ENCODE measurements around the gene CCL13.

CCL13 gene

DNA sequence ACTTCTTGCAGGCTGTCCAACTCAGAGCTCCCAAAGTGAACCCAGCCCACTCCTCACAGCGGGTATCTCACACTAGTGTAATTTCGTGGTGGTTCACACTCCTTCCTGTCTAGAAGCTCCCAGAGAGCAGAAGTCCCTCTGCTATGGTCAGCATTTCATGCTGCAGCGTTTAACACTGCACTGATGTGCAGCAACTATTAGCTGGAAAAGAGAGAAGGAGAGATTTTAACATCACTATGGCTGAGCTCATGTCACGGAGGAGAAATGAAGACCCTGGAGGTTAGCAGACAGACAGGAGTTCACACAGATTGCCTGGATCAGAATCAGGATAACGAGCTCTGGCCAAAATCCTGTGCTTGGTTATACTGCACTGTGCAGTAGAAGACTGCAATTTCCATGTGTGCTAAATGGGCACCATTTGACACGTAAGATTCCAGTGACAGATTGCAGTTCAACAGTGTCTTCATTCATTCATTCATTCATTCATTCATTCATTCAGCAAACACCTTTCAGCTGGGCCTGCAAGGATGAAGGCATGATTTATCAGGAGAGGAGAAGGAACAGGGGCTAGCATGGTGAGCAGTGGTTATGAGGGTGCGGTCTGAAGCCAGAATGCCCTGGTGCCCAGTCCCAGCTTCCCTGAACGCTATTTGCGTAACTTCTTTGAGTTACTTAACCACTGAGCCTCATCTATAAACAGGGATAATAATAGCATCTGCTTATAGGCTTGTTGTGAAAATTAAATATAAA is 12.1 kb downstream of the CCL13 start:
- TF ChIP-seq, protein P1, sequence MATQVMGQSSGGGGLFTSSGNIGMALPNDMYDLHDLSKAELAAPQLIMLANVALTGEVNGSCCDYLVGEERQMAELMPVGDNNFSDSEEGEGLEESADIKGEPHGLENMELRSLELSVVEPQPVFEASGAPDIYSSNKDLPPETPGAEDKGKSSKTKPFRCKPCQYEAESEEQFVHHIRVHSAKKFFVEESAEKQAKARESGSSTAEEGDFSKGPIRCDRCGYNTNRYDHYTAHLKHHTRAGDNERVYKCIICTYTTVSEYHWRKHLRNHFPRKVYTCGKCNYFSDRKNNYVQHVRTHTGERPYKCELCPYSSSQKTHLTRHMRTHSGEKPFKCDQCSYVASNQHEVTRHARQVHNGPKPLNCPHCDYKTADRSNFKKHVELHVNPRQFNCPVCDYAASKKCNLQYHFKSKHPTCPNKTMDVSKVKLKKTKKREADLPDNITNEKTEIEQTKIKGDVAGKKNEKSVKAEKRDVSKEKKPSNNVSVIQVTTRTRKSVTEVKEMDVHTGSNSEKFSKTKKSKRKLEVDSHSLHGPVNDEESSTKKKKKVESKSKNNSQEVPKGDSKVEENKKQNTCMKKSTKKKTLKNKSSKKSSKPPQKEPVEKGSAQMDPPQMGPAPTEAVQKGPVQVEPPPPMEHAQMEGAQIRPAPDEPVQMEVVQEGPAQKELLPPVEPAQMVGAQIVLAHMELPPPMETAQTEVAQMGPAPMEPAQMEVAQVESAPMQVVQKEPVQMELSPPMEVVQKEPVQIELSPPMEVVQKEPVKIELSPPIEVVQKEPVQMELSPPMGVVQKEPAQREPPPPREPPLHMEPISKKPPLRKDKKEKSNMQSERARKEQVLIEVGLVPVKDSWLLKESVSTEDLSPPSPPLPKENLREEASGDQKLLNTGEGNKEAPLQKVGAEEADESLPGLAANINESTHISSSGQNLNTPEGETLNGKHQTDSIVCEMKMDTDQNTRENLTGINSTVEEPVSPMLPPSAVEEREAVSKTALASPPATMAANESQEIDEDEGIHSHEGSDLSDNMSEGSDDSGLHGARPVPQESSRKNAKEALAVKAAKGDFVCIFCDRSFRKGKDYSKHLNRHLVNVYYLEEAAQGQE (IDR thresholded peaks at IDR 0.05; ENCODE audit: low read depth): no peak
- TF ChIP-seq EP300 (IDR thresholded peaks at IDR 0.05; ENCODE audit: borderline replicate concordance) (no peak), CEBPB (IDR thresholded peaks at IDR 0.05) (no peak), CREB1 (IDR thresholded peaks at IDR 0.05; ENCODE audit: low read depth) (no peak), NFIC (IDR thresholded peaks at IDR 0.05) (no peak), RAD21 (IDR thresholded peaks at IDR 0.05; ENCODE audit: low read depth) (no peak), TEAD4 (IDR thresholded peaks at IDR 0.05) (no peak), FOXM1 (IDR thresholded peaks at IDR 0.05; ENCODE audit: borderline replicate concordance, low read depth) (no peak)

DNA sequence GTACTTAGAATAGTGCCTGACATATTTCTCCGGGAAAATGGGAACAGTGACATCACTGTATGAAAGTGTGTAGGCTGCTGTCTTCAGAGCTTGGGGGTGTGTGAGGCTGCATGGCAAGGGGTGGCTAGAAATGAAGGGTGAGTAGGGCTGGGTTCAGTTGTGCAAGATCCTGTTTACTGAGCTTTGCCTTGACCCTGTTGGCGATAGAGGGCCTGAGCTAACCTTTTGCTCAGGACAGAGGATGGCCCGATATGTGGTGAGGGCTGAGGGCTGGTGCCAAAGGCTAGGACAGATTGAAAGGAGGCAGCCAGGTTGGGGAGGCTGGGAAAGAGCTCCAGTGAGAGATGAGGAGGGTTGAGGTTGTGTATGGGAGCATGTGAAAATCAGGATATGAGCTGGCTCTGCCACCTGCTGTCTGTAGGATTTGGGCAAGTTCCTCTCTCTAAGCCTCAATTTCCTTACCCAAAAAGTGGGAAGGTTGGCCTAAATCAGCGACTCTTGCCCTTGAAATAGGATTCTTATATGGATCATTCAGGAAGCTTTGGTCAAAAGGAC is 12.7 kb downstream of the CCL13 start:
- TF ChIP-seq CEBPB (IDR thresholded peaks at IDR 0.05): no peak
- TF ChIP-seq, protein P2, sequence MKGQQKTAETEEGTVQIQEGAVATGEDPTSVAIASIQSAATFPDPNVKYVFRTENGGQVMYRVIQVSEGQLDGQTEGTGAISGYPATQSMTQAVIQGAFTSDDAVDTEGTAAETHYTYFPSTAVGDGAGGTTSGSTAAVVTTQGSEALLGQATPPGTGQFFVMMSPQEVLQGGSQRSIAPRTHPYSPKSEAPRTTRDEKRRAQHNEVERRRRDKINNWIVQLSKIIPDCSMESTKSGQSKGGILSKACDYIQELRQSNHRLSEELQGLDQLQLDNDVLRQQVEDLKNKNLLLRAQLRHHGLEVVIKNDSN (IDR thresholded peaks at IDR 0.05): no peak
- TF ChIP-seq FOXM1 (IDR thresholded peaks at IDR 0.05; ENCODE audit: borderline replicate concordance, low read depth): no peak
- TF ChIP-seq EP300 (IDR thresholded peaks at IDR 0.05; ENCODE audit: borderline replicate concordance): no peak
- no peak for TF ChIP-seq EGR1 (IDR thresholded peaks at IDR 0.05)
- TF ChIP-seq, protein P3, sequence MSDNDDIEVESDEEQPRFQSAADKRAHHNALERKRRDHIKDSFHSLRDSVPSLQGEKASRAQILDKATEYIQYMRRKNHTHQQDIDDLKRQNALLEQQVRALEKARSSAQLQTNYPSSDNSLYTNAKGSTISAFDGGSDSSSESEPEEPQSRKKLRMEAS (IDR thresholded peaks at IDR 0.05): no peak
- TF ChIP-seq CREB1 (IDR thresholded peaks at IDR 0.05; ENCODE audit: low read depth): no peak
- no peak for TF ChIP-seq ZBTB7A (IDR thresholded peaks at IDR 0.05; ENCODE audit: low read depth)
- TF ChIP-seq TEAD4 (IDR thresholded peaks at IDR 0.05): no peak
- TF ChIP-seq, protein P1 (IDR thresholded peaks at IDR 0.05; ENCODE audit: low read depth): no peak
- TF ChIP-seq TCF12 (IDR thresholded peaks at IDR 0.05; ENCODE audit: low read depth): no peak
- no peak for TF ChIP-seq RAD21 (IDR thresholded peaks at IDR 0.05; ENCODE audit: low read depth)
- no peak for TF ChIP-seq YY1 (IDR thresholded peaks at IDR 0.05; ENCODE audit: low read depth)
- no peak for TF ChIP-seq NFIC (IDR thresholded peaks at IDR 0.05)
- TF ChIP-seq TAF1 (IDR thresholded peaks at IDR 0.05; ENCODE audit: low read depth): no peak

DNA sequence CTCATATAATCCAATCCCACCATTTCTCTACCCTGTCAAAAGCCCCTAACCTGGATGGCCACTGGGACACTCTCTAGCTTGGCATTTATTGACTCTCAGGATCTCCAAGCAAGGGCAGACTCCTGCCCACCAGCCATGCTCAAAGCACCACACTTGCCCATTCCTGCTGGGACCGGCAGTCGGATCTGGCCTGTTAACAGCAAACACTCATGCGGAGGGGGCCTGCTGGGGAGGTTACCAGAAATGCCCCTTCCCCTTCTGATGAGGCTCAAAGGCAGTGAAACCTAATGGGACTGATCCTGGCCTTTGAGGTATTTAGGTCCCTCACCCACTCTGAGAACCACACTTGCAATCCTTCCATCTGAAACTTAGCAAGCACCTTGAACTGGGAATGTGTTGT is 13.3 kb downstream of the CCL13 start:
- TF ChIP-seq RAD21 (IDR thresholded peaks at IDR 0.05; ENCODE audit: low read depth) (no peak), EP300 (IDR thresholded peaks at IDR 0.05; ENCODE audit: borderline replicate concordance) (no peak), ZBTB7A (IDR thresholded peaks at IDR 0.05; ENCODE audit: low read depth) (no peak), NFIC (IDR thresholded peaks at IDR 0.05) (no peak), TAF1 (IDR thresholded peaks at IDR 0.05; ENCODE audit: low read depth) (no peak), TEAD4 (IDR thresholded peaks at IDR 0.05) (no peak), CREB1 (IDR thresholded peaks at IDR 0.05; ENCODE audit: low read depth) (no peak), CEBPB (IDR thresholded peaks at IDR 0.05) (no peak), EGR1 (IDR thresholded peaks at IDR 0.05) (no peak), FOXM1 (IDR thresholded peaks at IDR 0.05; ENCODE audit: borderline replicate concordance, low read depth) (no peak), TCF12 (IDR thresholded peaks at IDR 0.05; ENCODE audit: low read depth) (no peak), YY1 (IDR thresholded peaks at IDR 0.05; ENCODE audit: low read depth) (no peak)
- TF ChIP-seq, protein P2 (IDR thresholded peaks at IDR 0.05): no peak
- TF ChIP-seq, protein P1 (IDR thresholded peaks at IDR 0.05; ENCODE audit: low read depth): no peak
- TF ChIP-seq, protein P3 (IDR thresholded peaks at IDR 0.05): no peak

All from Ishikawa (cell line).